CD14-positive monocyte (primary cell): ENCODE results near the gene TSEN15. TPM values are rescaled to one million over a fixed set of nuclear protein-coding genes. Genes with fewer than 3 reads are reported as not detected.

Experiments used
- DNase-seq, 3 donors: peaks; one replicate each; pipeline ENCODE4 v3.0.0-alpha.2; 2011 to 2022
- H2AFZ ChIP-seq: 2 replicates; pipeline ENCODE4 v1.6.0; 2012; ENCODE audit warnings: mild to moderate bottlenecking, low read depth, low read length, inconsistent platforms; ENCODE audit not compliant: insufficient read depth, poor library complexity, severe bottlenecking
- H3K27ac ChIP-seq, 2 donors: 1 replicate in 1 of 2; 2 replicates in 1 of 2; pipeline ENCODE4 v1.5.1; 2012 to 2013; ENCODE audit warnings: low read length in 2 of 2, control low read depth in 1 of 2, inconsistent platforms in 1 of 2, low read depth in 1 of 2, mild to moderate bottlenecking in 1 of 2
- H3K27me3 ChIP-seq, 2 donors: one replicate each; pipeline versions ENCODE4 v1.6.0 to v1.6.1; 2011 to 2013; ENCODE audit warnings: low read length in 2 of 2; ENCODE audit not compliant: control insufficient read depth in 2 of 2, insufficient read depth in 2 of 2
- H3K36me3 ChIP-seq, 2 donors: replicated peaks in 1 of 2; 1 replicate in 1 of 2; 2 replicates in 1 of 2; pipeline versions ENCODE4 v1.5.1 to v1.6.1; 2012 to 2013; ENCODE audit warnings: low read length in 2 of 2, control low read depth in 1 of 2, inconsistent platforms in 1 of 2, mild to moderate bottlenecking in 1 of 2; ENCODE audit not compliant: insufficient read depth in 2 of 2, control insufficient read depth in 1 of 2
- H3K4me1 ChIP-seq, 2 donors: 1 replicate in 1 of 2; 2 replicates in 1 of 2; pipeline versions ENCODE4 v1.5.1 to v1.6.1; 2012 to 2013; ENCODE audit warnings: low read length in 2 of 2, control low read depth in 1 of 2, inconsistent platforms in 1 of 2, mild to moderate bottlenecking in 1 of 2, moderate library complexity in 1 of 2; ENCODE audit not compliant: insufficient read depth in 2 of 2, control insufficient read depth in 1 of 2
- H3K4me2 ChIP-seq: replicated peaks from 2 replicates; pipeline ENCODE3; 2012; ENCODE audit warnings: low read length, moderate library complexity, mild to moderate bottlenecking; ENCODE audit not compliant: poor library complexity, severe bottlenecking; ENCODE audit errors: extremely low read depth
- H3K4me3 ChIP-seq, 3 experiments: fragments of 200-600 bp in 1 of 3; sonication (generic) in 1 of 3; replicated peaks in 1 of 3; 1 replicate in 2 of 3; 2 replicates in 1 of 3; pipeline ENCODE4 v1.5.1; 2011 to 2013; ENCODE audit warnings: low read length in 3 of 3, mild to moderate bottlenecking in 3 of 3, control low read depth in 2 of 3, low read depth in 2 of 3, inconsistent platforms in 1 of 3, moderate library complexity in 1 of 3
- H3K79me2 ChIP-seq: 2 replicates; pipeline ENCODE4 v1.6.0; 2012; ENCODE audit warnings: mild to moderate bottlenecking, control low read depth, inconsistent platforms, low read length, moderate library complexity; ENCODE audit not compliant: insufficient read depth
- H3K9ac ChIP-seq: 2 replicates; pipeline ENCODE4 v1.6.0; 2017; ENCODE audit warnings: low read length, mild to moderate bottlenecking; ENCODE audit not compliant: insufficient read depth, poor library complexity, severe bottlenecking
- H3K9me3 ChIP-seq, 2 donors: replicated peaks in 1 of 2; 1 replicate in 1 of 2; 2 replicates in 1 of 2; pipeline versions ENCODE4 v1.5.1 to v1.6.1; 2012 to 2013; ENCODE audit warnings: low read length in 2 of 2, control low read depth in 1 of 2; ENCODE audit not compliant: control insufficient read depth in 1 of 2, insufficient read depth in 1 of 2
- H4K20me1 ChIP-seq: 2 replicates; pipeline ENCODE4 v1.6.0; 2012; ENCODE audit warnings: mild to moderate bottlenecking, low read length, control low read depth, moderate library complexity; ENCODE audit not compliant: insufficient read depth
- H3K27ac Mint-ChIP-seq, 7 donors: one replicate each; pipeline ENCODE4 v1.8.0; 2020; ENCODE audit warnings: mild to moderate bottlenecking in 7 of 7, mixed read lengths in 7 of 7, moderate library complexity in 6 of 7, inconsistent platforms in 2 of 7
- H3K27me3 Mint-ChIP-seq, 3 donors: one replicate each; pipeline ENCODE4 v1.8.0; 2021 to 2022; ENCODE audit warnings: low read depth in 3 of 3, mild to moderate bottlenecking in 3 of 3, mixed read lengths in 3 of 3, moderate library complexity in 3 of 3, inconsistent platforms in 1 of 3
- H3K36me3 Mint-ChIP-seq, 2 donors: one replicate each; pipeline ENCODE4 v1.8.0; 2020; ENCODE audit warnings: mixed read lengths in 2 of 2, inconsistent platforms in 1 of 2, mild to moderate bottlenecking in 1 of 2
- H3K4me1 Mint-ChIP-seq: one replicate; pipeline ENCODE4 v1.8.0; 2020; ENCODE audit warnings: mild to moderate bottlenecking, mixed read lengths
- H3K4me3 Mint-ChIP-seq, 2 donors: one replicate each; pipeline ENCODE4 v1.8.0; 2020; ENCODE audit warnings: mild to moderate bottlenecking in 2 of 2, mixed read lengths in 2 of 2, moderate library complexity in 1 of 2
- H3K9me3 Mint-ChIP-seq, 7 donors: one replicate each; pipeline ENCODE4 v1.8.0; 2020 to 2022; ENCODE audit warnings: mixed read lengths in 7 of 7, mild to moderate bottlenecking in 6 of 7, moderate library complexity in 6 of 7, inconsistent platforms in 2 of 7
- CTCF ChIP-seq: fragments of 200-600 bp; IDR thresholded peaks from one replicate; pipeline ENCODE4 v1.8.0; 2022; ENCODE audit warnings: antibody characterized with exemption, mild to moderate bottlenecking
- WGBS: methylation state at CpG from one replicate; pipeline ENCODE4 v1.1.5; 2013; ENCODE audit warnings: missing lambda C conversion rate; ENCODE audit not compliant: insufficient coverage; 5-methylcytosine and 5-hydroxymethylcytosine counted together
- intact Hi-C, 2 donors: fragments of 100-400 bp; cut with micrococcal nuclease; formaldehyde crosslinking; loops; one replicate each; pipeline versions ENCODE4 v1.15.0 to v1.15.1; 2023
- polyA plus RNA-seq, 3 donors: library from polyadenylated mRNA; depleted of rRNA in 1 of 3; unstranded in 2 of 3; stranded (reverse) in 1 of 3; fragments of 300-500 nt in 2 of 3; fragments of >200 nt in 1 of 3; fragmentation: Illumina TruSeq in 2 of 3; gene quantifications; 1 replicate in 2 of 3; 2 replicates in 1 of 3; pipeline ENCODE4 v1.2.3, GENCODE V29; 2012 to 2021

The TSEN15 gene
- polyA plus RNA-seq, 3 donors, result 11.8 to 29.4 (median 23.4) TPM

- H3K4me1 Mint-ChIP-seq, result no peaks in the 10 kb centered on the region
- no peaks in the 10 kb centered on the region for H3K27me3 Mint-ChIP-seq
- H3K4me3 Mint-ChIP-seq, result no peak overlapping the region
- H3K27ac Mint-ChIP-seq, result no peak overlapping the region
- Histone ChIP-seq H3K79me2 (no peaks in the 10 kb centered on the region), H3K27me3 (no peaks in the 10 kb centered on the region), H3K27ac (no peak overlapping the region), H3K4me3 (no peak overlapping the region), H3K9ac (no peak overlapping the region), H3K4me2 (no peak overlapping the region), H3K36me3 (no peaks in the 10 kb centered on the region), H4K20me1 (no peaks in the 10 kb centered on the region), H2AFZ (no peak overlapping the region), H3K9me3 (no peaks in the 10 kb centered on the region), H3K4me1 (no peaks in the 10 kb centered on the region)
- intact Hi-C loops, result no loop called here
- DNase-seq, result no peak
- TF ChIP-seq CTCF, result no peak
- peaks cover 0 to 5% (median 0%) of the 10 kb centered on the region in 7 donors for H3K9me3 Mint-ChIP-seq
- H3K36me3 Mint-ChIP-seq, result peaks cover 0 to 3% of the 10 kb centered on the region in 2 donors
Observed at GRCh38 chr1:184080309-184080708, 28.8 kb downstream of the TSEN15 start.

DNA sequence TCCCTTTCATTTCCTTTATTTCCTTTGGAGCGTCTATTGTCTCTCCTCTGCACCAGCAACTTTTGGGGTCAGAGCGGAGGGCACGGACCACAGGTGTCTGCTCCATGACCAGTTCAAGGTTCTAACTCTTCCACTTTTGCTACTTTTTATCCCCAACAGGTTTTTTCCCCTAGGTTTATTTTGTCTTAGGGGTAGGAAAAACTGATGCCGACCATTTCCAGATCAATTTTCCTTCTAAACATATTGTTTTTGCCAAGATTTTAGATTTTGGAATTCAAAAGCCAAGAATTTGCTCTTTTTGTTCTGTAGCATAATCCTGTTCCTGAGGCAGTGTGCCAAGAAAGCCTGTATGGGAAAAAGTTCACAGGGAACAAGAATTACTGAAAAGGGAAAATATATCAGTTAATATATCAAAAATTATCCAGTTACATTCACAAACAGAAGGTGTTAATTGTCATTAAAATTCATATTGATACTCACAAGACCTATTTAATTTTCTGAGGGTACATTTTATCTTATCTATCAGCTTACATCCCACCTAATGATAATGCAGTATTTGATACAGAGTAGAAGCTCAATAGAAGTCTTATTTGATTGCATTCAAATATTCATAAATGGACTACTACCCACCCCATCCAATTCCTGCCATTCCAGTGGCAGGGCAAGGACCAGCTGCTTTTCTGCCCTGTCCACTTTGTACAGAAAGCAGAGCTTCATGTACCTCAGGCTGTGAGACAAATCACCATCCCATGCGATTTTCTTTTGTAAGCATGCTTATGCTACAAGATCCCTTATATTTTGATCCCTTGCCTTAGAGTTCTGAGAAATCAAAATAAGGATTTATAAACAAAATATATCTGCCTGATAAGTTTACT is 31.2 kb downstream of the TSEN15 start:
- no peaks in the 10 kb centered on the region for H3K9me3 ChIP-seq
- no peaks in the 10 kb centered on the region for H4K20me1 ChIP-seq
- Mint-ChIP-seq H3K9me3 (peaks cover 0 to 3% (median 0%) of the 10 kb centered on the region in 7 donors), H3K4me1 (no peaks in the 10 kb centered on the region), H3K36me3 (peaks cover 0 to 6% of the 10 kb centered on the region in 2 donors), H3K4me3 (no peak overlapping the region), H3K27ac (no peak overlapping the region), H3K27me3 (no peaks in the 10 kb centered on the region)
- DNase-seq, result no peak
- WGBS, result 87% methylated on average over 3 of the region's 5 CpGs
- no peaks in the 10 kb centered on the region for H3K79me2 ChIP-seq
- intact Hi-C loops, result no loop called here
- H2AFZ ChIP-seq, result no peak overlapping the region
- H3K27ac ChIP-seq, result no peak overlapping the region
- no peaks in the 10 kb centered on the region for H3K36me3 ChIP-seq
- H3K27me3 ChIP-seq, result no peaks in the 10 kb centered on the region
- H3K9ac ChIP-seq, result no peak overlapping the region
- no peaks in the 10 kb centered on the region for H3K4me1 ChIP-seq
- no peak overlapping the region for H3K4me2 ChIP-seq
- no peak overlapping the region for H3K4me3 ChIP-seq
- no peak for TF ChIP-seq CTCF
